CD4-positive, alpha-beta T cell (primary cell): ENCODE results near the gene INAVA. TPM values are rescaled to one million over a fixed set of nuclear protein-coding genes. Genes with fewer than 3 reads are reported as not detected.

Experiments used
- ATAC-seq: fragments of 200-7000 bp; cut with Tn5 transposase; one replicate; pipeline ENCODE4 v1.10.0; 2022; ENCODE audit warnings: mild to moderate bottlenecking; ENCODE audit not compliant: poor library complexity
- CTCF ChIA-PET: fragments of 350-600 bp; sonication (Branson Sonifier 250); formaldehyde crosslinking; loops from one replicate; lab custom pipeline; 2021; ENCODE audit warnings: antibody characterized with exemption, inconsistent platforms; lab: Charles Lee
- POLR2A ChIA-PET: fragments of 350-600 bp; sonication (Branson Sonifier 250); formaldehyde crosslinking; loops from one replicate; lab custom pipeline; 2021; ENCODE audit warnings: antibody characterized with exemption, inconsistent platforms; lab: Charles Lee
- DNase-seq, 14 experiments: peaks; one replicate each; pipeline ENCODE4 v3.0.0-alpha.2; 2013 to 2020; ENCODE audit warnings: mixed read lengths in 2 of 14
- H3K27ac ChIP-seq, 2 donors: one replicate each; pipeline versions ENCODE4 v1.5.1 to v1.7.0; 2013; ENCODE audit warnings: low read length in 2 of 2, low read depth in 1 of 2, mild to moderate bottlenecking in 1 of 2
- H3K27me3 ChIP-seq, 2 experiments: 1 replicate in 1 of 2; 2 replicates in 1 of 2; pipeline versions ENCODE4 v1.6.1 to v1.7.0; 2013; ENCODE audit warnings: low read length in 2 of 2, control low read depth in 1 of 2, mild to moderate bottlenecking in 1 of 2, moderate library complexity in 1 of 2; ENCODE audit not compliant: insufficient read depth in 2 of 2, control insufficient read depth in 1 of 2
- H3K36me3 ChIP-seq: one replicate; pipeline ENCODE4 v1.6.1; 2013; ENCODE audit warnings: low read length, control low read depth; ENCODE audit not compliant: insufficient read depth
- H3K4me1 ChIP-seq: one replicate; pipeline ENCODE4 v1.6.1; 2013; ENCODE audit warnings: low read length, control low read depth; ENCODE audit not compliant: insufficient read depth
- H3K4me3 ChIP-seq: one replicate; pipeline ENCODE4 v1.5.1; 2013; ENCODE audit warnings: mild to moderate bottlenecking, low read length, moderate library complexity
- H3K9me3 ChIP-seq, 2 experiments: 1 replicate in 1 of 2; 2 replicates in 1 of 2; pipeline versions ENCODE4 v1.6.1 to v1.7.0; 2013; ENCODE audit warnings: low read length in 2 of 2, mild to moderate bottlenecking in 2 of 2, control low read depth in 1 of 2, moderate library complexity in 1 of 2; ENCODE audit not compliant: control insufficient read depth in 1 of 2, insufficient read depth in 1 of 2
- H3K27ac Mint-ChIP-seq: one replicate; pipeline ENCODE4 v1.8.0; 2020; ENCODE audit warnings: mixed read lengths
- H3K27me3 Mint-ChIP-seq: one replicate; pipeline ENCODE4 v1.8.0; 2021; ENCODE audit warnings: mixed read lengths
- H3K36me3 Mint-ChIP-seq: one replicate; pipeline ENCODE4 v1.8.0; 2021; ENCODE audit warnings: low read depth, mixed read lengths
- H3K4me1 Mint-ChIP-seq: one replicate; pipeline ENCODE4 v1.8.0; 2021; ENCODE audit warnings: low read depth, mixed read lengths
- H3K4me3 Mint-ChIP-seq: one replicate; pipeline ENCODE4 v1.8.0; 2020; ENCODE audit warnings: mild to moderate bottlenecking, mixed read lengths
- H3K9me3 Mint-ChIP-seq: one replicate; pipeline ENCODE4 v1.8.0; 2020; ENCODE audit warnings: mixed read lengths
- intact Hi-C, 2 experiments: fragments of 100-400 bp; cut with DNase I in 1 of 2; cut with micrococcal nuclease in 1 of 2; formaldehyde crosslinking; loops; one replicate each; pipeline versions ENCODE4 v1.15.1 to v1.9.0; 2023 to 2025; cut with DNase I, micrococcal nuclease
- total RNA-seq, 174 experiments: library from RNA in 2 of 174; stranded (reverse) in 2 of 174; gene quantifications; one replicate each; pipeline ENCODE4 v1.2.3 and lab custom pipeline; 2021 to 2026
- TF ChIP-seq, protein P1 (sequence below): fragments of 200-600 bp; IDR thresholded peaks from one replicate; pipeline ENCODE4 v1.8.0; 2022; ENCODE audit warnings: antibody characterized with exemption, mild to moderate bottlenecking

INAVA gene
- total RNA-seq, 2 experiments from 2014 or later: 0.22 TPM; not detected in 1

DNA sequence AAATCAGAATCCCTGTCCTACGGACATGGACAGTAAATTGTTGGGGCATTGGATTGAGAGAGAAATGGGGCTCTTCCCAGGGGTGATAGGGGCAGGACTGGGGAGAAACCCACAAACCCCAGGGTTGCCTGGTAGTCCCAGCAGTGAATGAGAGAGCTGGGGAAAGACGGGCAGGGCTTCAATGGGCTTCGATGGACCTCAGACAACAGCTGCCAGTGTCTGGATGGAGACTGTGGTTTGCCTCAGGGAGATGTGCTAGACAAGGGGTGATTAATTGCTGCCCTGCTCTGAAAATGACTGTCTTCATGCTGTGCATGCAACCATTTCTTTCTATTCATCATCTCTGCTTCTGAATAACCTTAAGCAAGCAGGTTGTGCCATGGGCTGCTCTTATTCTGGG is 14.5 kb upstream of the INAVA start:
- ChIA-PET POLR2A (interaction anchor here (2.7 kb wide), 1 partner anchor 10 kb away, joined by 7 read pairs; no protein-coding TSS in a partner anchor), CTCF (no interaction called here)
- peaks cover 35% of the 10 kb centered on the region for H3K4me1 Mint-ChIP-seq
- intact Hi-C loops: no loop called here
- TF ChIP-seq, protein P1, sequence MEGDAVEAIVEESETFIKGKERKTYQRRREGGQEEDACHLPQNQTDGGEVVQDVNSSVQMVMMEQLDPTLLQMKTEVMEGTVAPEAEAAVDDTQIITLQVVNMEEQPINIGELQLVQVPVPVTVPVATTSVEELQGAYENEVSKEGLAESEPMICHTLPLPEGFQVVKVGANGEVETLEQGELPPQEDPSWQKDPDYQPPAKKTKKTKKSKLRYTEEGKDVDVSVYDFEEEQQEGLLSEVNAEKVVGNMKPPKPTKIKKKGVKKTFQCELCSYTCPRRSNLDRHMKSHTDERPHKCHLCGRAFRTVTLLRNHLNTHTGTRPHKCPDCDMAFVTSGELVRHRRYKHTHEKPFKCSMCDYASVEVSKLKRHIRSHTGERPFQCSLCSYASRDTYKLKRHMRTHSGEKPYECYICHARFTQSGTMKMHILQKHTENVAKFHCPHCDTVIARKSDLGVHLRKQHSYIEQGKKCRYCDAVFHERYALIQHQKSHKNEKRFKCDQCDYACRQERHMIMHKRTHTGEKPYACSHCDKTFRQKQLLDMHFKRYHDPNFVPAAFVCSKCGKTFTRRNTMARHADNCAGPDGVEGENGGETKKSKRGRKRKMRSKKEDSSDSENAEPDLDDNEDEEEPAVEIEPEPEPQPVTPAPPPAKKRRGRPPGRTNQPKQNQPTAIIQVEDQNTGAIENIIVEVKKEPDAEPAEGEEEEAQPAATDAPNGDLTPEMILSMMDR: no peak
- H3K36me3 Mint-ChIP-seq: no peaks in the 10 kb centered on the region
- H3K4me3 Mint-ChIP-seq: no peak overlapping the region
- Histone ChIP-seq H3K27ac (no peak overlapping the region), H3K4me3 (no peak overlapping the region), H3K4me1 (peaks cover 56% of the 10 kb centered on the region), H3K36me3 (no peaks in the 10 kb centered on the region), H3K27me3 (no peaks in the 10 kb centered on the region), H3K9me3 (no peaks in the 10 kb centered on the region)
- no peak overlapping the region for H3K27ac Mint-ChIP-seq
- H3K27me3 Mint-ChIP-seq: peaks cover 8% of the 10 kb centered on the region
- no peaks in the 10 kb centered on the region for H3K9me3 Mint-ChIP-seq
- ATAC-seq: peak; percentile 7
- peak in 1 of 14 experiments; percentile 30 for DNase-seq

DNA sequence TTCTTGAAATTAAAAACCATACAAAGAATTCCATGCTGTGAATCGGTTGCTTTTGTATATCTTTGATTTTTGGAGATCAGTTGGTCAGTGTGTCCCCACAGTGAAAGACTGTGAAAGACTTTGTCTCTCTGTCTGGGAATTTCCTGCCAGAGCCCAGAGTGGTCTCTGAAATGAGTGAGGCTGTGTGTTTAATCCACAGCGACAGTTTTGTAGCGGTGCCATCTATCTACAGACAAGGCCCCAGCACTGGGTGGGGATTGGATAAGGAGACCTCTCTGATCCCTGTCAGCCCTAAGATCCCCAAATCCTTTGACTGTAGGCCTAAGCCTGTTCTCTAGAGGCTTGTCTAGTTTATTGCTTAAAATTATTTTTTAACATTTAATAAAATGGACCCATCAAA is 11.6 kb upstream of the INAVA start:
- no peak for DNase-seq

DNA sequence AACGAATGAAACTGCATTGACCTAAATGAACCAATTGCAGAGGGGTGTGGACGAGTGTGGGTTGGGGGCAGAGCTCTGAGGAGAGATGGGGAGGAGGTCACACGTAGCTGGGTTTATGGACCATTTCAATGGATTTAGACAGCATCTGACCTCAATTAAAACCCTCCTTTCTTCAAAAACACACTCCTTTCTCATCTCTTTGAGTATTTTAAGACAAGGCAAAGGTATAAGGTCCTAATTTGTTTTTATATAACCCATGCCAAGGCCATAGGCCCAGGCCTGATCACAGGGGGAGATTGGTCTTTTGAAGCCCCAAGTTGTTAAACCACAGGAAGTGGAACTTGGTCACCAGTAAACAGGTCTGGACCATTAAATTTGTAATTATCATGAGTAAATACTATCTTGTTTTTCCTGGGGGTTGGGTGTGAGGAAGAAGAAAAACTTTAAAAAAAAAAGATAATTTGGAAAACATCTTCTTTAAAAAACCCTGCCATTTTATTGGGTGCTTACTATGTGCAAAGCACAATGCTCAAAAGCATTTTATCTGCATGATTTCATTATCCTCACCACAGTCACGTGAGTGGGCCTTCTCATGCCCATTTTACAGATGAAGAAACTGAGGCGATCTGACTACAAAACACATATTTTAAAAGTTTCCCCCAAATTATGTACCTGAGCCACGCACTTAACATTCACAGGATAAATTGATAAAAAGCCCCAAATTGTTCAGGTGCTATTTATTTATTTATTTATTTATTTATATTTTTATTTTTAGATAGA is 8.9 kb upstream of the INAVA start:
- H3K36me3 Mint-ChIP-seq: no peaks in the 10 kb centered on the region

More for the DNA sequence above, 11.6 kb upstream of the INAVA start:
- TF ChIP-seq, protein P1: no peak
- Histone ChIP-seq H3K27ac (no peak overlapping the region), H3K4me3 (no peak overlapping the region), H3K27me3 (no peaks in the 10 kb centered on the region), H3K36me3 (no peaks in the 10 kb centered on the region), H3K9me3 (no peaks in the 10 kb centered on the region), H3K4me1 (peaks cover 55% of the 10 kb centered on the region)
- intact Hi-C loops: no loop called here
- Mint-ChIP-seq H3K4me3 (no peak overlapping the region), H3K27ac (peak overlapping the region; percentile 2), H3K9me3 (no peaks in the 10 kb centered on the region), H3K4me1 (peaks cover 28% of the 10 kb centered on the region), H3K36me3 (no peaks in the 10 kb centered on the region), H3K27me3 (no peaks in the 10 kb centered on the region)
- no peak for ATAC-seq
- ChIA-PET POLR2A (interaction anchor here (0.7 kb wide), 1 partner anchor 715 kb away, joined by 4 read pairs; no protein-coding TSS in a partner anchor), CTCF (interaction anchor here (0.6 kb wide), 2 partner anchors 264 to 369 kb away, joined by 3 to 4 read pairs; no protein-coding TSS in a partner anchor)

More for the DNA sequence above, 8.9 kb upstream of the INAVA start:
- ChIA-PET CTCF (no interaction called here), POLR2A (no interaction called here)
- no peaks in the 10 kb centered on the region for H3K36me3 ChIP-seq
- Mint-ChIP-seq H3K4me1 (peaks cover 45% of the 10 kb centered on the region), H3K9me3 (no peaks in the 10 kb centered on the region), H3K27me3 (no peaks in the 10 kb centered on the region), H3K27ac (peak overlapping the region; percentile 62), H3K4me3 (peak overlapping the region; percentile 25)
- intact Hi-C loops: no loop called here
- no peaks in the 10 kb centered on the region for H3K9me3 ChIP-seq
- peaks cover 0 to under 1% of the 10 kb centered on the region in 2 experiments for H3K27me3 ChIP-seq
- no peak overlapping the region for H3K4me3 ChIP-seq
- ATAC-seq: no peak
- H3K27ac ChIP-seq: peak overlapping the region in 1 of 2 donors; percentile 4
- H3K4me1 ChIP-seq: peaks cover 63% of the 10 kb centered on the region
- TF ChIP-seq, protein P1: no peak
- DNase-seq: no peak
